Neutrophil (primary cell): ENCODE results near the gene FCAR.
"Not testable (repeated sequence)": the region's sequence is repeated elsewhere in the genome, so short reads cannot be mapped to it uniquely, and the experiment has no call there.

Experiments
- H3K27ac ChIP-seq: fragments of 200-600 bp; sonication (generic); 2 replicates; pipeline ENCODE4 v1.5.1; 2016; ENCODE audit warnings: mild to moderate bottlenecking, moderate library complexity
- H3K27me3 ChIP-seq: fragments of 200-600 bp; sonication (generic); 2 replicates; pipeline ENCODE4 v1.6.0; 2016; ENCODE audit warnings: mild to moderate bottlenecking
- H3K36me3 ChIP-seq: fragments of 200-600 bp; sonication (generic); 2 replicates; pipeline ENCODE4 v1.5.1; 2017
- H3K4me1 ChIP-seq, 2 experiments: fragments of 200-600 bp in 1 of 2; sonication (generic) in 1 of 2; 1 replicate in 1 of 2; 2 replicates in 1 of 2; pipeline versions ENCODE4 v1.5.1 to v1.6.1; 2013 to 2016; ENCODE audit warnings: low read depth in 1 of 2, low read length in 1 of 2, mild to moderate bottlenecking in 1 of 2, moderate library complexity in 1 of 2; ENCODE audit not compliant: control insufficient read depth in 1 of 2, insufficient read depth in 1 of 2
- H3K4me3 ChIP-seq, 2 experiments: fragments of 200-600 bp in 1 of 2; sonication (generic) in 1 of 2; 1 replicate in 1 of 2; 2 replicates in 1 of 2; pipeline ENCODE4 v1.5.1; 2013 to 2016; ENCODE audit warnings: low read depth in 1 of 2, low read length in 1 of 2, mild to moderate bottlenecking in 1 of 2, moderate library complexity in 1 of 2
- H3K9me3 ChIP-seq: fragments of 200-600 bp; sonication (generic); 2 replicates; pipeline ENCODE4 v1.5.1; 2016
- TF ChIP-seq, protein P1 (sequence below): fragments of 200-600 bp; sonication (generic); IDR thresholded peaks from 2 replicates; pipeline ENCODE4 v1.5.1; 2016; ENCODE audit warnings: antibody characterized with exemption

The FCAR gene

DNA sequence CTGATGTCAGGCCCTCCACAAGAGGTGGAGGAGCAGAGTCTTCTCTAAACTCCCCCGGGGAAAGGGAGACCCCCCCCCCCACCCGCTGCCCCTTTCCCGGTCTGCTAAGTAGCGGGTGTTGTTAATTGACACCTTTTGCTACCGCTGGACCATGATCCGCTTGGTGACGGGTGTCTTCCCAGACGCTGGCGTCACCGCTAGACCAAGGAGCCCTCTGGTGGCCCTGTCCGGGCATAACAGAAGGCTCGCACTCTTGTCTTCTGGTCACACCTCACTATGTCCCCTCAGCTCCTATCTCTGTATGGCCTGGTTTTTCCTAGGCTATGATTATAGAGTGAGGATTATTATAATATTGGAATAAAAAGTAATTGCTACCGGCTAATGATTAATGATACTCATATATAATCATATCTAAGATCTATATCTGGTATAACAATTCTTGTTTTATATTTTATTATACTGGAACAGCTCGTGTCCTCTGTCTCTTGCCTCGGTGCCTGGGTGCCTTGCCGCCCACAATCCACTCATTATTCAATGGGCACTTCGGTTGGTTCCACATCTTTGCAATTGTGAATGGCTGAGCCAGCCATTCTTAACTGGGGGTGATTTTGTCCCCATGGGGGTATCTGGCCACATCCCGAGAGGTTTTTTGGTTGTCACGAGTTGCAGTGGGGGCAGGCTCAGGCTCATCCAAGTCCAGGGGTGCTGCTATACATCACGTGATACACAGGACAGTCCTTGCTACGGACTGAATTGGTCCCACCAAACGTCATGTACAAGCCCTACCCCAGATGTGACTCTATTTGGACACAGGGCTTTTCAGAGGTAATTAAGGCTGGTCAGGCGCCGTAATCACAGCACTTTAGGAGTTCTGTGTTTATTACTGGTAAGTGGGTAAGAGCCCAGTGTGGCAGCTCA is 45.9 kb downstream of the FCAR start:
- H3K4me1 ChIP-seq, H3K4me3 ChIP-seq, H3K27ac ChIP-seq, H3K36me3 ChIP-seq, H3K9me3 ChIP-seq: not testable (repeated sequence)
- H3K27me3 ChIP-seq, result peaks cover 30% of the 10 kb centered on the region
- TF ChIP-seq, protein P1, sequence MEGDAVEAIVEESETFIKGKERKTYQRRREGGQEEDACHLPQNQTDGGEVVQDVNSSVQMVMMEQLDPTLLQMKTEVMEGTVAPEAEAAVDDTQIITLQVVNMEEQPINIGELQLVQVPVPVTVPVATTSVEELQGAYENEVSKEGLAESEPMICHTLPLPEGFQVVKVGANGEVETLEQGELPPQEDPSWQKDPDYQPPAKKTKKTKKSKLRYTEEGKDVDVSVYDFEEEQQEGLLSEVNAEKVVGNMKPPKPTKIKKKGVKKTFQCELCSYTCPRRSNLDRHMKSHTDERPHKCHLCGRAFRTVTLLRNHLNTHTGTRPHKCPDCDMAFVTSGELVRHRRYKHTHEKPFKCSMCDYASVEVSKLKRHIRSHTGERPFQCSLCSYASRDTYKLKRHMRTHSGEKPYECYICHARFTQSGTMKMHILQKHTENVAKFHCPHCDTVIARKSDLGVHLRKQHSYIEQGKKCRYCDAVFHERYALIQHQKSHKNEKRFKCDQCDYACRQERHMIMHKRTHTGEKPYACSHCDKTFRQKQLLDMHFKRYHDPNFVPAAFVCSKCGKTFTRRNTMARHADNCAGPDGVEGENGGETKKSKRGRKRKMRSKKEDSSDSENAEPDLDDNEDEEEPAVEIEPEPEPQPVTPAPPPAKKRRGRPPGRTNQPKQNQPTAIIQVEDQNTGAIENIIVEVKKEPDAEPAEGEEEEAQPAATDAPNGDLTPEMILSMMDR, result peak; percentile 38

DNA sequence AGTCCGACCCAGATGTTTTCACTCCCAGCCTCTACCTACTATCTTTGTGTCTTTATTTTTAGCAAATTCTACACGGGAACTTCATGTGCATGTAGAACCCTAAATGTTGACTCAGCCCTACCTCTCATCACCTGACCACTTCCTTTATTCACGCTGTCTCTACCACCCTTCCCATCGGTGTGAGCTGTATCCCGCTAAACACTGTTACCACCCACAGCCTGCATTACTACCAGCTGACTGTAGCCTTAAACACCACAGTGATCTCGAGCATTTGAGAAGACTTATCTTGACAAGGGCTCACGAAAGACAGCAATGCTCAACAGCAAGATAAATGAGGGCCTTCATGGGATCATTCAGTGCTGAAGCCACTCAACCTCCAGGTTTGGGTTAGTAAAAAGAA is 47.0 kb downstream of the FCAR start:
- H3K27me3 ChIP-seq, result peaks cover 24% of the 10 kb centered on the region
- TF ChIP-seq, protein P1, result no peak

DNA sequence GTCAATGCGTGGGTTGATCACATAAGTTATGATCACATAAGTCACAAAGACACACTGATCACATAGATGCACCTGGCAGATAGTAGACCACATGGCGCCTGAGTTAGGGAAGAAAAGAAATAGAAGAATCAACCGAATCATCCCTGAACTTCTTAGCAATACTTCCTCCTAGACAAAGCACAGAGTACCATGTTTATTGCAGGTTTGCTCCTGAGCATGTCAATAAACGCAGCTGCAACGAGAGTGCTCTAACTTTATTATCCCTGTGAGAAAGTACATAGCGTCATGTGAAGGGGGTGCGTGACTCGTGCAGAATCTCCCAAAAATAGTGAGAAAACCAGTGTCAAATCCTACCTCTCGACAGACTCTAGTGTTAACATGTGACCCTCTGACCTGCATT is 49.2 kb downstream of the FCAR start:
- H3K9me3 ChIP-seq, result peaks cover 3% of the 10 kb centered on the region
- H3K4me3 ChIP-seq, result no peak overlapping the region
- H3K36me3 ChIP-seq, result no peaks in the 10 kb centered on the region
- H3K27ac ChIP-seq, result no peak overlapping the region
- no peaks in the 10 kb centered on the region for H3K4me1 ChIP-seq
- H3K27me3 ChIP-seq, result peaks cover 24% of the 10 kb centered on the region
- TF ChIP-seq, protein P1, result no peak

More for the DNA sequence above, 47.0 kb downstream of the FCAR start:
- Histone ChIP-seq H3K4me1 (peaks cover 8 to 9% of the 10 kb centered on the region in 2 experiments), H3K4me3 (no peak overlapping the region), H3K36me3 (no peaks in the 10 kb centered on the region), H3K27ac (no peak overlapping the region), H3K9me3 (no peaks in the 10 kb centered on the region)

- Histone ChIP-seq H3K4me3 (no peak overlapping the region), H3K27me3 (no peaks in the 10 kb centered on the region), H3K4me1 (no peaks in the 10 kb centered on the region), H3K36me3 (no peaks in the 10 kb centered on the region), H3K27ac (no peak overlapping the region), H3K9me3 (peaks cover 10% of the 10 kb centered on the region)
- TF ChIP-seq, protein P1, result no peak
Observed at GRCh38 chr19:54928299-54928698, 54.3 kb downstream of the FCAR start.

- peaks cover 28% of the 10 kb centered on the region for H3K27me3 ChIP-seq
- H3K27ac ChIP-seq, result no peak overlapping the region
- no peaks in the 10 kb centered on the region for H3K4me1 ChIP-seq
- TF ChIP-seq, protein P1, result no peak
- H3K36me3 ChIP-seq, result no peaks in the 10 kb centered on the region
- no peak overlapping the region for H3K4me3 ChIP-seq
- no peaks in the 10 kb centered on the region for H3K9me3 ChIP-seq
Observed at GRCh38 chr19:54937926-54938325, 63.9 kb downstream of the FCAR start.
